Cerebellar cortex (tissue), 1 donor: ENCODE measurements around the gene KIF16B.
"Not testable (repeated sequence)": the region's sequence is repeated elsewhere in the genome, so short reads cannot be mapped to it uniquely, and the experiment has no call there.

Experiments used
- DNase-seq: peaks from one replicate; pipeline ENCODE4 v3.0.0-alpha.2; 2015; ENCODE audit warnings: low spot score

Gene KIF16B

GRCh38 chr20:16595376-16595775 lies 22.1 kb upstream of the KIF16B start:
- DNase-seq: no peak

DNA sequence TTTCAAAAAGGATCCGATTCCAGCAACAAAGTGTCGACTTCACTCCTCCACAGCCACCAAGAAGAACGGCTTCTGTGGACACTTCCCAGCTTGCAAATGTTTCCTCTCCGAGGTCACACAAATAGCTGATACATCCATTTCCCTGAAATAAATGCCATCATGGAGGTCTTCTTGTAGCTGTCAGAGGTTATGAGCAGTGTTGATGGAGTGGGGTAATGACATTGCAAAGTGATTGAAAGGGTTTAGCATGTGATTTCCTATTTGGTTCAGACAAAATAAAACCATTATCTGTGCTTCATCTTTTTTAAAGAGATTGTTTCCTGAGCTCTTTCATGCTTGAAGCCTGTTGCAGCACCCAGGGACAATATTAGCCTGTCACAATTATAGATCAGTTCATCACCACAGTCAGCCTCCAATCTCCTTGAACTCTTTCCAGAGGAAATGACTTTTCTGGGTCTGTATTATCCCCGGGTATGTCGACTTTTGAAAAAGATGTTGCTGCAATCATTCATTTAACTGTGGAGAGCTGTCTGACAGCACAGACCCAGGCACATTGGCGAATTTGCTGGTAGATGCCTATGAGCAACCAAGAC lies 16.9 kb upstream of the KIF16B start:
- DNase-seq: no peak

GRCh38 chr20:16589623-16590022 lies 16.4 kb upstream of the KIF16B start:
- no peak for DNase-seq

DNA sequence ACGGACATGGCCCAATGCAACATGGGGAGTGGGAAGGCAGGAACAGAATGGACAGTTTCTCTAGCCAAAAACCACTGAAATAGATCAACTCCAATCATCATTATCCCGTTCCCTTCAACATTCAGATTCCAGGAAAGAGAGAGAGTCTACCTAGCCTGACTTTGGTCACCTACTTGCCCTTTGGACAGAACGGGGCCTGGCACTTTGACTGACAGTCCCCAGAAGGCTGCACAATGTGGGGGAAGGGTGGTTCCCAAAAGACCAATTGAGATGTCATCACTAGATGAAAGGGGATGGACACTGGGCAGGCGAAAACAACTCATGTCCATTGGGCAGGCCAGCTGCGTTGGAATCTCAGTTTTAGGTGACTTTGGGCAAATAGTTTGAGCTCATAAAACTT lies 15.0 kb upstream of the KIF16B start:
- DNase-seq: no peak

DNA sequence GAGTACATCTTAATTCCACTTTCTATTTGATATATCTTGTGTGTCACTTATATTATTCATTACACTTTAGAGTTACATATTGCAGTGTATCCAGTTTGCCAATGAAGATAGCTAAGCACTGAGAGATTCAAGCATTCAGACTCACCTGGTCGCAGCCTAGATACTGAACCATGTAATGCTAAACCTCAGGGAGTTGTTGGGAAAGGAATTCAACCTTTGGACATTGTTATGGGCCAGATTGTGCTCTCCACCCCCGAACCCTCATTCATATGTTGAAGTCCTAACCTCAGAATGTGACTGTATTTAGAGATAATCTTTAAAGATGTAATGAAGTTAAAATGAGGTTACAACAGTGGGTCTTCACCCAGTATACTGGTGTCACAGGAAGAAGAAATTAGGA lies 13.8 kb upstream of the KIF16B start:
- DNase-seq: no peak

DNA sequence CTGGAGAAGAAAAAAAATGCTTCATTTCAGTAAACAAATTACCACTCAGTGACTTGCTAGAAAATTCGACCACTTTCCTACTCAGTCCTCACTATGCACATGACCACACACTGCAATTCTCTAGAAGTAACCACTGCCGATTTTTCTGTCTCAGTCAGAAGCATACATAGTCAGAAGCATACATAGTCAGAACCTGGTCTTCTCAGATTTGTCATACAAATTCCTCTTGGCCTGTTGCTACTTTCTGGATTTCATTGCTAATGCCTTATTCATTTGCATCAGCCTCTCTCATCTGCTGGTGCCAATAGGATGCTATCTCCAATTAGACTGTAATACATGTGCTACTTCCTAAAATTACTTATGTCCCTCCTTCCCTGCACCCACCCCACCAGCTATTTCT lies 10.2 kb upstream of the KIF16B start:
- no peak for DNase-seq

- no peak for DNase-seq
Observed at GRCh38 chr20:16581241-16581640, 8.0 kb upstream of the KIF16B start.

- no peak for DNase-seq
Observed at GRCh38 chr20:16580620-16581019, 7.4 kb upstream of the KIF16B start.

GRCh38 chr20:16580147-16580546 lies 6.9 kb upstream of the KIF16B start:
- DNase-seq: peak; percentile 18

DNA sequence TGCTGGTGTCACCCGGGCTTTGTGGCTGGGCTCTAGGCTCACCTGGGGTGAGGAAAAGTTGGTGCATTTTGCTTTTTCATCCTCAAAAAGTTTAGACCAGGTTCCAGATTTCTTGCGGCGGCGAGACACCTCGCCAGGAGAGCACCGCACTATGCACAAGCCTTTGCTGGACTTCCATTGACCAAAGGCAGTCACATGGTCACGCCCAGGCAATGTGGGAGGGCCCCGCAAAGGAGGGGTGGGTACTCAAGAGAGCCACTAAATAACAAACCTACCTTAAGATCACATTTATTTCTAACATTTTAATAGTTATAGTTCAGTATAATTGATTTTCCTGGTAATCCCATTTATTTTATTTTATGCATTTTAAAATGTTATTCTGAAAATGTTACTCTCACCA lies 3.0 kb upstream of the KIF16B start:
- DNase-seq: no peak

GRCh38 chr20:16575390-16576140 lies 2.3 kb upstream of the KIF16B start:
- DNase-seq: peak; percentile 60

DNA sequence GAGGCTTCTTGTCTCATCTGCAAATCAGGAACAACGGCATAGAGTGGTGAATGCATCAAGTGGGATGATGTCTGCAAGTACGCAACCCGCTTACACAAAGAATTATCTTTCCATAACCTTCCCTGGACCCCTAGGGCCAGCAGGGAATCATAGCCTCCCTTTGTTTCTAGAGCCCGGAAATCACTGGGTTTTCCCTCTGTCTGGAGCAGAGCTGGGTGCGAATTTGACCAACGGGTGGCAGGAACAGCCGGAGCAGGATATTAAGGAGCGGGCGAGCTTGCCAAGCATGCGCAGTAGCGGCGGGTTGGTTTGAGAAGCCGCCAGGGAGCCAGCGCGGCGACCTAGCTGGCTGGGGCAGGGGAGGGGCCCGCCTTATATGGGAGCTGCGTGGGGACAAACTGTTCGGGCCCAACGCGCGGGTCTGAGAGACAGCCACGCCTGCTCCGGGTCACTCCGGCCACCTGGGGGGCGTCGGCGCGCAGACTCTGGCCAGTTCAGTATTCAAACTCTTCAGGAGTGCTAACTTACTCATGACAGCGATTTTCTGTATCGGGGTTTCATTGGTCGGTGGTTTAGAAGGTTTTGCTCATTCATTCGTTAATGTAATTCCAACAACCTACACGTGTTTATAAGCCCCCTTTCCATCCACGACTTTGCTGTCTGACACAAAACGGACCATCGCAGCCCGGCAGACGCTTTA lies 1.6 kb upstream of the KIF16B start:
- peak; percentile 87 for DNase-seq

GRCh38 chr20:16571333-16571732 lies 1.9 kb downstream of the KIF16B start:
- peak; percentile 11 for DNase-seq

DNA sequence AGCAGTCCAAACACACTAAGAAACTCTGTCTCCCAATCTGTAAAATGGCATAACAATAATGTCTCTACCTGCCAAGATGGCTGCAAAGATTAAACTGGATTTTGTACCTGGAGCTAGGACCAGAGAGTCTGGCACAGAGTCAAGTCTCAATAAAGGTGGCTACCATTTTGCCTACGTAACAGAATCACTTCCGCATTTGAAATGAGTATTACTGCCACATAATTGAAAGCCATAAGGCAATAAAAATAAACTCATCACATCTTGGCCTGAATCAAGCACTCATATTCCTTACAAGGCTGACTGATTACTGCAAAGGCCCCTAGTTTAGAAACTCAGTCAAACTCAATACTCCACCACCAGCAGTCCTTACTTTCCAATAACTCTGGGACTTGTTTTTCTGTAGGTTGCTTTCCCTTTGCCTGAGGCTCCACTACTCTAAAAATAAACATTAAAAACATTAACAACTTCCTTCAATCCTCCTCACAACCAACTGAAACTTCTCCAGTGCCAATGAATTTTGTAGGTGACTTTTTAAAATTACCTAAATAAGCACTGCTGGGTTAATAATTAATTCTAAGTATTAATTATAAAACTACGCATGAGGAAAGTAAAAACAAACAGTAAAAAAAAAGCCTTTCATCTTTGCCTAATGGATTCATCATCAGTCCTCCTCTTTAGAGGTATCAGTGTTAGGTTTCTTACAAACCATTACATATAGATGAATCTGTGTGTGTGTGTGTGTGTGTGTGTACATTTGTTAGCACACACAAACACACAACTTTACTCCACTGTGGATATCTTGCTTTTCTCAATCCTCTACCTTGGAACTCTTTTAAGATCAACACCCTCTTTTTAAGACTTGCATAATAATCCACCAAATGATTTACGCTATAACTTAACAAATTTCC lies 3.7 kb downstream of the KIF16B start:
- no peak for DNase-seq

GRCh38 chr20:16566080-16566479 lies 7.2 kb downstream of the KIF16B start:
- DNase-seq: no peak

DNA sequence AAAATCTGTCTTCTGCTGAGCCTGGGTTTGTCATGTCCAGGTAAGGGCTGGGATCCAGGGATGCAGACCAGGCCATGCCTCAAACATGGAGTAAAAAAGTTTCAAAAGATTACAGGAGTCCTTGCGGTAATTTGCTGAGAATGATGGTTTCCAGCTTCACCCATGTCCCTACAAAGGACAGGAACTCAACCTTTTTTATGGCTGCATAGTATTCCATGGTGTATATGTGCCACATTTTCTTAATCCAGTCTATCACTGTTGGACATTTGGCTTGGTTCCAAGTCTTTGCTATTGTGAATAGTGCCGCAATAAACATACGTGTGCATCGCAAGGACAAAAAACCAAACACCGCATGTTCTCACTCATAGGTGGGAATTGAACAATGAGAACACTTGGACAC lies 9.2 kb downstream of the KIF16B start:
- DNase-seq: not testable (repeated sequence)

DNA sequence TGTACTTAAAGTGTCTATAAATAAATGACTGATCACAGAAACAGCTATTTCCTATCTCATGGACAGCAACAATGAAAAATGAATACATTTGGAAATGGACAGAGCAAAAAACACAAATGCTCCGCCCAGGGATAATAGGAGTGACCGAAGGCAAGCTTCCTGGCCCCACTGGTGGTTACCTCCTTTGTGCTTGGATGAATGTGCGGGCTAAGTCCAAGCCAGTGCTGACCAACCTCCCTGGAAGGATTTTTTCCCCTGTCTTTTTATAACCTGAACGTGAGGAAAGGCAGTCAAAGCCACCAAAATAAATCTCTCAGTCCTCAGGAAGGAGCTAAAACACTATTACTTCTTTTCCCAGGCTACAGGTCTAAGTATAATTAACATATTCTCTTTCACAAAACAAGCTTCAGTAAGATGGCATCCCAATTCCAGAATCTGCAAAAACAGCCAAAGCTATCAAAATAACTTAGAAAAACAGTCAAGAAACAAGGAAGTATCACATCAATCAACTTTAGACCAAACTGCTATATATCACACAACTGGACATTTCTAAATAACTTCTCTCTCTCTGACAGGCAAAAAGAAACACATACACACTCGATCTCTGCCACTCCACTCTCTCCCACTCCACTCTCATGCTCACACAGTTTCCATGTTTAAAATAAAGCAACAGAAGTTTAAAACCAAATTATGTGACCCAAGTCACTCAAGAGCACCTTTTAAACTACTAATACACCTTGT lies 10.0 kb downstream of the KIF16B start:
- DNase-seq: no peak

- DNase-seq: no peak
Observed at GRCh38 chr20:16562259-16562658, 11.0 kb downstream of the KIF16B start.

DNA sequence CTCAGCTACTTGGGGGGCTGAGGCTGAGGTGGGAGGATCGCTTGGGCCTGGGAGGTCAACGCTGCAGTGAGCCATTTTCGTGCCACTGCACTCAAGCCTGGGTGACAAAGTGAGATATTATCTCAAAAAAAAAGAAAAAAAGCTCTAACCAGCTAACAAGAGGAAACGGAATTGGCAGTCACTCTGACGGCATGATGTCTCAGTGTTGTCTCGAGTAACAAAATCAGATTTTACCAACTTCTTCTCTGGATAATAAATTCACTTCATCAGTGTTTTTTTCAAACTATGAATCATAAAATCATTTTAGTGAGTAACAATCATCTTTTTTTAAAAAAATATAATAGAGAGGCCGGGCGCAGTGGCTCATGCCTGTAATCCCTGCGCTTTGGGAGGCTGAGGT lies 12.6 kb downstream of the KIF16B start:
- DNase-seq: no peak

DNA sequence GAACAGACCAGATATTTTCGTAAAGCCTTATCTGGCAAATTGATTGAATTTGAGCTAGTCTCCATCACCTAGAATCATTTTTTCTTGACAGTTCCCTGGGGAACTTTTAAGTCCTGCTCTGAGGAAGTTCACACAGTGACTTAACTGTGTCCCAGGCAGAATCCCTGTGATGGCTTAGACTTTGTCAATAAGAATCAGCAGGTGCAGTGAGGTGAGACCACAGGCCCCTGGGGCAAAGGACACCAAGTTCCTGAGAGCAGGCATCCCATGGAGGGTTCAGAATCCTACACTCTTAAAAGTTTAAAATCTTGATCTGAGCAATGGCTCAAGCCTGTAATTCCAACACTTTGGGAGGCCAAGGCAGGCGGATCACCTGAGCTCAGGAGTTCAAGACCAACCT lies 13.0 kb downstream of the KIF16B start:
- DNase-seq: no peak

DNA sequence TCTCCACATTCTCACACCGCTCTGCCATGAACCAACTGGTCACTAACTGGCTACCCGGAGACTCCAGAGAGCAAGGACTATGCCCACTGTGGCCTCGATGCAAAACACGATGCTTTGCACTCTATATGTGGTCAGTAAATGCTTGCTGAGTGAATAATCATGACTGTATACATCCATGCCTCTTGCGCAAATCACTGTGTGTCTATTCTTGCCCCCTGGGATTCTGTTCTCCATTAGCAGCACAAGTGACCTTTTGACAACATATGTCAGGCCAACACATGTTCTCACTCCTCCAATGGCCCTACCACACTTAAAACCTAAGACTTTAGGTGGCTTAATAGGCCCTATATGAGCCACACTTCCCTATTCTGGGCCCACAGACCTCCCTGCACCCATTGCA lies 16.9 kb downstream of the KIF16B start:
- DNase-seq: no peak

DNA sequence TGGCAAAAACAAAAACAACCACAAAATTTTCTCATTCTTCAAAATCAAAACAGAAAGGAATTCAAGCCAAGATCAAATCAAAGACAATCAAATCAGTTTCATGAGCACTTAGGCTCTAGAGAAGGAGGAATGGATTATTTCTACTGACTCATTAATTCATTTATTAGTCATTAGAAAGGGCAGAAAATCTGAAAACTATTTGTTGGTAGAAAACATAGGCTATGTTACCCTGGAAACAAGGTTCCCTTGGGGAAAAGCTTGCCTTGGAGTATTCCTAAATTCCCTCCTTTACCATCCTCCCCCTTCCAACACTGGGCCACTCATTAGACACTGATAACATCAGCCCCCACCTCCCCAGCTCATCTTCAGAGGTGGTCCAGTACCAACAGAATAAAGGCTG lies 17.5 kb downstream of the KIF16B start:
- DNase-seq: no peak
